ENCODE results near the gene FGF11. TPM values are rescaled to one million over a fixed set of nuclear protein-coding genes. Genes with fewer than 3 reads are reported as not detected.

The FGF11 gene
- polyA plus RNA-seq, 2 of the 4 experiments (the other 2 are of a cell fraction), result 1.4 to 1.8 TPM

DNA sequence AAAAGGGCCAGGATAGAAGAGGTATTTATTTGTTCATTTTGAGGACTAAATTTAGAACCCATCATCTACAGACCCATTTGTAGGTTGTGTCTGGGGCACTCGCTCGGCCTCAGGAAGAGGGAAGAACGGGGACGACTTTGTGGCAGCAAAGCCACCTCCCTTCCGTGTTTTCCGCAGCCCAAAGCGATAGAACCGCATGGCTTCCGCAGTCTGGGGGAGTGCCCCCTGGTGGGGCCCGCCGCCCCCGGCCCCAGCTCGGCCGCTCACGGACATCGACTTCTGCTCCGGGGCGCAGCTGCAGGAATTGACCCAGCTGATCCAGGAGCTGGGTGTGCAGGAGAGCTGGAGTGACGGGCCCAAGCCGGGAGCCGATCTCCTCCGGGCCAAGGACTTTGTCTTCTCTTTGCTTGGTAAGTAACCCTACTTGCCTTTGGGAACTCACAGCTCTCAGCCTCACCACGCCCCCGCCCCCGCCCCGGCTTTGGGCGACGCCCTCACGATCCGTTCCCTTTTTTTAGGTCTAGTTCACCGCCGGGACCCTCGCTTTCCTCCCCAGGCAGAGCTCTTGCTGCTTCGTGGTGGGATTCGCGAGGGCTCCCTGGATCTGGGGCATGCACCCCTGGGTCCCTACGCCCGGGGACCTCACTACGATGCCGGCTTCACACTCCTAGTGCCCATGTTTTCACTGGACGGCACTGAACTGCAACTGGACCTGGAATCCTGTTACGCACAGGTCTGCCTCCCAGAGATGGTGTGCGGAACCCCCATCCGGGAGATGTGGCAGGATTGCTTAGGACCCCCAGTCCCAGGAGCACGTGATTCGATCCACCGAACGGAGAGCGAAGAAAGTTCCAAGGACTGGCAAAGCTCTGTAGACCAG is 3.4 kb upstream of the FGF11 start:
- H3K4me2 ChIP-seq, result peak overlapping the region; percentile 86
- H3K27ac ChIP-seq, result peak overlapping the region; percentile 62 to 85
- H3K9me3 ChIP-seq, result no peaks in the 10 kb centered on the region
- FAIRE-seq (no peak), DNase-seq (ENCODE audit: low read depth in 1 of 2, low spot score in 1 of 2) (peak; percentile 59 to 65), ATAC-seq (peak; percentile 37 to 48)
- POLR2A ChIA-PET, result interaction anchor here (0.9 to 3.0 kb wide), 14 partner anchors 8 to 252 kb away, joined by 3 to 31 read pairs (median 4); partner anchors contain the start of genes MPDU1, PLSCR3, POLR2A and SLC35G6
- 33% methylated on average over 40 of the region's 49 CpGs for WGBS (ENCODE audit: missing lambda C conversion rate)
- peaks cover 30% of the 10 kb centered on the region for H3K4me1 ChIP-seq
- TF ChIP-seq HDAC2 (IDR thresholded peaks at IDR 0.05) (no peak), RNF2 (IDR thresholded peaks at IDR 0.05; ENCODE audit: borderline replicate concordance, low read depth) (peak; percentile 64; the same call in 1 of the 2 replicates), PHF8 (IDR thresholded peaks at IDR 0.05; ENCODE audit: borderline replicate concordance, low read depth) (0 out of 2 replicates have a peak, but pooled peaks have one; percentile 19)
- CTCF ChIA-PET, result interaction anchor here (0.8 to 17.0 kb wide), 48 partner anchors 11 to 484 kb away, joined by 3 to 342 read pairs (median 9); partner anchors contain the start of genes CHRNB1, KCTD11, PLSCR3 and SENP3
- H3K4me3 ChIP-seq, result peak overlapping the region; percentile 55

DNA sequence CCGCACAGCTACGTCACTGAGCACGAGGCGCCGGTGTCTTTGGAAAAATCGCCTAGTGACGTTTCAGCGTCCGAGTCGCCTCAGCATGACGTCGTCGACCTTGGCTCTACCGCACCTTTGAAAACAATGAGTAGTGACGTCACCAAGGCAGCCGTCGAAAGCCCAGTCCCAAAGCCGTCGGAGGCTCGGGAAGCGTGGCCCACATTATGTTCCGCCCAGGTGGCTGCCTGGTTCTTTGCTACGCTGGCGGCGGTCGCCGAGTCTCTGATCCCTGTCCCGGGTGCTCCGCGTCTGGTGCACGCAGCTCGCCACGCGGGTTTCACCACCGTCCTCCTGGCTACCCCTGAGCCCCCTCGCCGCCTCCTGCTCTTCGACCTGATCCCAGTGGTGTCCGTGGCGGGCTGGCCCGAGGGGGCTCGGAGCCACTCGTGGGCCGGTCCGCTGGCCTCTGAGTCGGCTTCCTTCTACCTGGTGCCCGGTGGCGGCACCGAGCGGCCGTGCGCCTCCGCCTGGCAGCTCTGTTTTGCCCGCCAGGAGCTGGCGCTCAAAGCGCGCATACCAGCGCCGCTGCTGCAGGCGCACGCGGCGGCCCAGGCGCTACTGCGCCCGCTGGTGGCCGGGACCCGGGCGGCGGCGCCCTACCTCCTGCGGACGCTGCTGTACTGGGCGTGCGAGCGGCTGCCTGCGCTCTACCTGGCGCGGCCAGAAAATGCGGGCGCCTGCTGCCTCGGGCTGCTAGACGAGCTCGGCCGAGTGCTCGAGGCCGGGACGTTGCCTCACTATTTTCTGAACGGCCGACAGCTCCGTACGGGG is 2.5 kb upstream of the FGF11 start:
- FAIRE-seq (peak; percentile 68), ATAC-seq (peak; percentile 70 to 86), DNase-seq (ENCODE audit: low read depth in 1 of 2, low spot score in 1 of 2) (peak; percentile 87 to 92)
- Histone ChIP-seq H3K4me3 (peak overlapping the region; percentile 55), H3K4me1 (peaks cover 31% of the 10 kb centered on the region), H3K4me2 (peak overlapping the region; percentile 86), H3K27ac (peak overlapping the region; percentile 52 to 85), H3K9me3 (no peaks in the 10 kb centered on the region)
- 30% methylated on average over 36 of the region's 92 CpGs for WGBS (ENCODE audit: missing lambda C conversion rate)
- TF ChIP-seq SMC3 (IDR thresholded peaks at IDR 0.05) (peak; percentile 98), FOSB (CRISPR knock-in tag; IDR thresholded peaks at IDR 0.05) (no peak), FOSL2 (IDR thresholded peaks at IDR 0.05) (no peak), FOSL2 (CRISPR knock-in tag; IDR thresholded peaks at IDR 0.05) (peak; percentile 46; the same call in 1 of the 2 replicates), RAD21 (conservative IDR thresholded peaks at IDR 0.05 in 1 of 2, IDR thresholded peaks at IDR 0.05 in 1 of 2) (peak; percentile 75 to 95), JUN (IDR thresholded peaks at IDR 0.05) (peak in 1 of 2 experiments; percentile 75; a peak in 2 of 5 replicates), MYC (IDR thresholded peaks at IDR 0.05; ENCODE audit: borderline replicate concordance, low read length) (peak; percentile 100), NPAS2 (CRISPR knock-in tag; IDR thresholded peaks at IDR 0.05; ENCODE audit: borderline replicate concordance) (peak; percentile 75; the same call in 1 of the 2 replicates), HOXA7 (CRISPR knock-in tag; IDR thresholded peaks at IDR 0.05) (no peak)
- TF ChIP-seq, protein P1, sequence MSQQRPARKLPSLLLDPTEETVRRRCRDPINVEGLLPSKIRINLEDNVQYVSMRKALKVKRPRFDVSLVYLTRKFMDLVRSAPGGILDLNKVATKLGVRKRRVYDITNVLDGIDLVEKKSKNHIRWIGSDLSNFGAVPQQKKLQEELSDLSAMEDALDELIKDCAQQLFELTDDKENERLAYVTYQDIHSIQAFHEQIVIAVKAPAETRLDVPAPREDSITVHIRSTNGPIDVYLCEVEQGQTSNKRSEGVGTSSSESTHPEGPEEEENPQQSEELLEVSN (IDR thresholded peaks at IDR 0.05; ENCODE audit: borderline replicate concordance, low read depth), result peak; percentile 83
- TF ChIP-seq, protein P2, sequence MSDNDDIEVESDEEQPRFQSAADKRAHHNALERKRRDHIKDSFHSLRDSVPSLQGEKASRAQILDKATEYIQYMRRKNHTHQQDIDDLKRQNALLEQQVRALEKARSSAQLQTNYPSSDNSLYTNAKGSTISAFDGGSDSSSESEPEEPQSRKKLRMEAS (IDR thresholded peaks at IDR 0.05), result peak; percentile 96
- TF ChIP-seq, protein P3, sequence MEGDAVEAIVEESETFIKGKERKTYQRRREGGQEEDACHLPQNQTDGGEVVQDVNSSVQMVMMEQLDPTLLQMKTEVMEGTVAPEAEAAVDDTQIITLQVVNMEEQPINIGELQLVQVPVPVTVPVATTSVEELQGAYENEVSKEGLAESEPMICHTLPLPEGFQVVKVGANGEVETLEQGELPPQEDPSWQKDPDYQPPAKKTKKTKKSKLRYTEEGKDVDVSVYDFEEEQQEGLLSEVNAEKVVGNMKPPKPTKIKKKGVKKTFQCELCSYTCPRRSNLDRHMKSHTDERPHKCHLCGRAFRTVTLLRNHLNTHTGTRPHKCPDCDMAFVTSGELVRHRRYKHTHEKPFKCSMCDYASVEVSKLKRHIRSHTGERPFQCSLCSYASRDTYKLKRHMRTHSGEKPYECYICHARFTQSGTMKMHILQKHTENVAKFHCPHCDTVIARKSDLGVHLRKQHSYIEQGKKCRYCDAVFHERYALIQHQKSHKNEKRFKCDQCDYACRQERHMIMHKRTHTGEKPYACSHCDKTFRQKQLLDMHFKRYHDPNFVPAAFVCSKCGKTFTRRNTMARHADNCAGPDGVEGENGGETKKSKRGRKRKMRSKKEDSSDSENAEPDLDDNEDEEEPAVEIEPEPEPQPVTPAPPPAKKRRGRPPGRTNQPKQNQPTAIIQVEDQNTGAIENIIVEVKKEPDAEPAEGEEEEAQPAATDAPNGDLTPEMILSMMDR (IDR thresholded peaks at IDR 0.05), result peak; percentile 99
- TF ChIP-seq, protein P4, sequence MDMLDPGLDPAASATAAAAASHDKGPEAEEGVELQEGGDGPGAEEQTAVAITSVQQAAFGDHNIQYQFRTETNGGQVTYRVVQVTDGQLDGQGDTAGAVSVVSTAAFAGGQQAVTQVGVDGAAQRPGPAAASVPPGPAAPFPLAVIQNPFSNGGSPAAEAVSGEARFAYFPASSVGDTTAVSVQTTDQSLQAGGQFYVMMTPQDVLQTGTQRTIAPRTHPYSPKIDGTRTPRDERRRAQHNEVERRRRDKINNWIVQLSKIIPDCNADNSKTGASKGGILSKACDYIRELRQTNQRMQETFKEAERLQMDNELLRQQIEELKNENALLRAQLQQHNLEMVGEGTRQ (IDR thresholded peaks at IDR 0.05), result no peak
- POLR2A ChIA-PET, result interaction anchor here (0.6 to 3.0 kb wide), 12 partner anchors 18 to 251 kb away, joined by 3 to 31 read pairs (median 4); partner anchors contain the start of genes PLSCR3, POLR2A, SLC35G6 and TMEM256
- CTCF ChIA-PET, result interaction anchor here (0.6 to 17.0 kb wide), 70 partner anchors 11 to 483 kb away, joined by 3 to 342 read pairs (median 6); partner anchors contain the start of genes CHRNB1, KCTD11, NLGN2 and PLSCR3
